Measurements from ENCODE around the gene NIPA2.

NIPA2 gene

DNA sequence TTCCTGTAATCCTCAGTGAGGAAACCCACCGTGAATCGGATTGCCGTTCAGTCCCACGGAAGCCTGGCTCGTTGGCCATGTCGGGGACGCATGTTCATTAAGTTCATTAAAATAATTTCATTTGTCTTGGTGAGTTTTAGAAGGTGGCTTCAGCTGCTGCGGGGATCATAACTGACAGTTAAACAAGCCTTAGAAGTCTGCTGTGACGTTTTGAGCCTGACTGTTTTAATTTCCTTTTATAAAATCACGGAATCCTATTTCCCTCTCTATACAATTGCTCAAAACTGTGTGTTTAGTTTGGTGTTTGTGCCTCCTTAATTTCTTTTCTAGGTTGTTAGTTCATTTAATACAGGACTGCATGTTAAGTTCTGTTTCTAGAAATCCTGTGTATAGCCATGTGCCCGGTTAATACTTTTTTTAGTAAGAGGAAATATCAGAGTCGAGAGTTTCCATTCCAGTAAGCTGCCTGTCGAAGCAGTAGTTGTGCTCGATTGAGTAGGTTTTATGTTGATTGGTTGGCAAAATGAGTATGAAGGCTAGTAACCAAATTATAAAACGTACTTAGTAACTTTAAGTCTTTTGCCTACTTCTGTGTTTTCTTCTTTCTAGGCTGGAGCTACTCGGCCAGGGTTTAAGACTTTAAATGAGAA, 705 bp downstream of the NIPA2 start:
- DNase-seq (ENCODE audit: low read depth), result no peak

- DNase-seq (ENCODE audit: low read depth), result no peak
Observed at GRCh38 chr15:22844421-22845288, 6.2 kb downstream of the NIPA2 start.

DNA sequence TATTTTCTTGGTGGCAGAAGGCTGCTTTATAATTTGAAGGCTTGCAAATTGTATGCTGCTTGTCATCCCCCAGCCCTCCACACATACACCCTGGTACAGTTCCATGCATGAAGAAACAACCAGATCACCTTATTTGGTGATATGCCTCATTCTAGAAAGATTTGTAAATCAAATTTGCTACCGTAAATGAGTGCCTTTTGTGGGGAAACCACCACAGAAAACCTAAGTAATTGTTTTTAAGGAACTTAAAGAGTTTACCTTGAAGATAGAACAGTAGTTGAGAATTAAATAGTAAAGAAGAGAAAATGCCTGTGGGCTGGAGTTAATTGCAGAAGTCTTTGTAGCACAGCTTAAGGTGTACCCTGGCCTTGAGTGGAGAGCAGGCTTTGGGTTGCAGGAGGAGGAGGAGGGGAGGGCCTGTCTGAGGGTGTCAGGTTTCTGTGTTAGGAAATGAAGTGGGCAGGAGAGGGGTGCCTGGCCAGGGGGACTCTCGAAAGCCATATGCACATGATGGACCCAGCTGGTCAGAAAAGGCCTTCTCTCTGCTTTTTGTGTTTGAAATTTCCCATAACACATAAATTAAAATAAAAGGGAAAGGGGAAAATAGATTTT, 6.9 kb downstream of the NIPA2 start:
- no peak for DNase-seq (ENCODE audit: low read depth)

GRCh38 chr15:22846073-22846472, 7.6 kb downstream of the NIPA2 start:
- DNase-seq (ENCODE audit: low read depth), result no peak

DNA sequence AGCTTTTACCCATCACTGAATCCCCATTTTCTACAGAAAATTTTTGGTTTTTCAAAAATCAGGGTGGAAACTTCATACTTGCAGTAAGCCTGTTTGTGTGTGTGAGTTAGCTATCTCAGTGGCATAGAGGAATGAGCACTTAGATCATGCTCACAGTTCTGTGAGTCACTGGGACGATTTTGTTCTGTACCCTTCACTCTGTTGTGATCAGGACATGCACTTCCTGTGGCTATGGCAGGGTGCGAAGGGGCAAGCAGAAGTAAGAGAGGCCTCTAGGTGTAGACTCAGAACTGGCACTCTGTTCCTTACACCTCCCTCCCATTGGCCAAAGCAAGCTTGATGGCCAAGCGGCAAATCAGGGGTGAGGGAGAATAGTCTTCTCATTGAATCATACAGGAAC, 11.6 kb downstream of the NIPA2 start:
- no peak for DNase-seq (ENCODE audit: low read depth)

- DNase-seq (ENCODE audit: low read depth), result no peak
Observed at GRCh38 chr15:22851513-22851912, 13.0 kb downstream of the NIPA2 start.

DNA sequence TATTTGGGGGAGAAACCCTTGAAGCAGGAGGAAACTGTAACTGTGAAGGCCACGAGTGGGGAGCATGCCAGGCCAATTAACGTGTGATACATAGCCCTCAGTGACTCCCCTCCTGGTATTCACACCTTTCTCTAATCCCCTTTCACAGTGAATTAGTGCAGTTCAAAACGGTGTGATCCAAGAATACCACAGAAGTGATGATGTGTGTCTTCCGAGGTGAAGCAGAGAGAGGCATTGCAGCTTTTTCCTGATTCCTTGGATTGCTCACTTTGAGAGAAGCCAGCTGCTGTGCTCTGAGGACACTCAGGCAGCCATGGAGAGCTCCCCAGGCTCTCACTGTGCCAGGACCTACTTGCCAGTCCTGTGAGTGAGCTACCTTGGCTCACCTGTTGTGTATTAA, 17.3 kb downstream of the NIPA2 start:
- DNase-seq (ENCODE audit: low read depth), result no peak

DNA sequence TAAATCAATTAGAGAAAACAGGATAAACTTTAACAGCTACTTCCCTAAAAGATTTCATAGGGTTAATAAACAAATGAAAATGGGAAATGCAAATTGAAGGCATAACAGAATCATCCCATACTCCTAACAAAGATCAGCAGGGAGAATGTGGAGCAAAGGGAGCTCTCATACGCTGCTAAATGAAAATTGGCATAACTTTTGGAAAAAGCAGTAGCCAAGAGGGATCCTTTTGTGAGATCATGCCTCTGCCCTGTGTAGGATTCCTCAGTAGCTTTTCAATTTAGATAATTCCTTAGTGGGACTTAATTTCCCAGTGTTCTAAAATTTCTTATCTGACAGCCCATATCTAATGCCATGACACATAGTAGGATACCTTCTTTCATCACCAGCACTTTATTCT, 18.2 kb downstream of the NIPA2 start:
- DNase-seq (ENCODE audit: low read depth), result no peak

DNA sequence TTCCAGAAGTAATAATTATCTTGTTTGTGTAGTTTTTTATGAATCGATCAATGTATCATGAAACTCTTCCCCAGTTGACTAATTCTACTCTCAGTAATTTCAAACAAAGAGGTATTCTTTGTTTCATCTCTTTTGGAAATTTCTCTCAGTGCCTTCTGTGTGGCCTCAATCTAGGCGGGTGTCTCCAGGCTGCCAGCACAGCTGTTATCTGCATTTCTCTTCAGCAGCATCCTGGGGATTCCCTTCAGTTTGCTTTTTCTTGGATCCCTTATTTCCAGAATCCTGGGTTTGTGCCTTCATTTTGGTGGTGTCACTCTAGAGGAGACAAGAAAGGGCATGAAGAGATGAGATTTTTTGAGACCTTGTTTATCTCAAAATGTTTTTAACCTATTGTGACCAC, 22.7 kb downstream of the NIPA2 start:
- DNase-seq (ENCODE audit: low read depth), result no peak

- no peak for DNase-seq (ENCODE audit: low read depth)
Observed at GRCh38 chr15:22863356-22863755, 24.9 kb downstream of the NIPA2 start.

DNA sequence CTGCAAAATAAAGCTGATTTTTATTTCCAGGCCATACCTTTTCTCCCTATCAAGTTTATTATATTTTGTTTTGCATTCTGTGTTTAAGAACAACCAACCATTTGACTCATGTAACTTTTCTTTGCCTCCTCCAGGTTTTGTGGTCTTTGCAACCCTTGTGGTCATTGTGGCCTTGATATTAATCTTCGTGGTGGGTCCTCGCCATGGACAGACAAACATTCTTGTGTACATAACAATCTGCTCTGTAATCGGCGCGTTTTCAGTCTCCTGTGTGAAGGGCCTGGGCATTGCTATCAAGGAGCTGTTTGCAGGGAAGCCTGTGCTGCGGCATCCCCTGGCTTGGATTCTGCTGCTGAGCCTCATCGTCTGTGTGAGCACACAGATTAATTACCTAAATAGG, 27.6 kb downstream of the NIPA2 start:
- DNase-seq (ENCODE audit: low read depth), result no peak

GRCh38 chr15:22867886-22868285, 29.4 kb downstream of the NIPA2 start:
- no peak for DNase-seq (ENCODE audit: low read depth)

- DNase-seq (ENCODE audit: low read depth), result no peak
Observed at GRCh38 chr15:22868495-22868894, 30.0 kb downstream of the NIPA2 start.

DNA sequence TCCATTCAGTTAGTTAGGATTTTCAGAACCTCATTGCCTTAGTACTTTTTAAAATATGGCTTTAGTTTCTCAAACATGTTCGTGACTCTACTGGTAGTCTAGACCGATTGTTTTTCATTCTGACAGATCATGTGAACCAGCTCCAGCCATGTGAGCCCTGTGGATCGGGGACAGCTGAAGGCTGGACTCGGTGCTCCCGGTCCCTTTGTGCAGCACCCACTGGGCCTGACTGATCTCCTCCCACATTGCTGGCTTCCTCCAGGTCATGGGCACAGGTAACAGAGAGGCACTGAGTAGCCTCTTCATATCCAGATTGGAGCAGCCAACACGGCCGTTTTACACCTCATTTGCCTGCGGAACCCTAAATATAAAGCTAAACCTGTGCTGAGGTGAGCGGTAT, 30.5 kb downstream of the NIPA2 start:
- DNase-seq (ENCODE audit: low read depth), result no peak

- DNase-seq (ENCODE audit: low read depth), result no peak
Observed at GRCh38 chr15:22869856-22870255, 31.4 kb downstream of the NIPA2 start.

DNA sequence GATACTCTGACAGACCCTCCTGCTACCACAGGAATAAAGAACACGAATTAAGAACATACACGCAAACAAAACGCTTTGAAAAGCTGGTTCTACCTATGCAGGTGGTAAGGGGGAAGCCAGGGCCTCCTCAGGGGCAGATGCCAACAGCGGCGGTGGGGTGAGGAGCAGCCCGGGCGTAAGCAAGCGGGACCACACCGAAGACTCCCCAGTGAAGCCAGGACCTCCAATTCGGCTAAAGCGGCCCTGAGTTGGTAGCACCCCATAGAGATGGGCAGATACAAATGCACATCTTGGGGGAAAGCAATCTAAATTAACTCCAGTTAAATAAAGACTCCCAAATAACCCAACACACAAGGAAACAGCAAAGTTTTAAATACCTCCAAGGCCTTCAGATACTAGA, 32.4 kb downstream of the NIPA2 start:
- no peak for DNase-seq (ENCODE audit: low read depth)

DNA sequence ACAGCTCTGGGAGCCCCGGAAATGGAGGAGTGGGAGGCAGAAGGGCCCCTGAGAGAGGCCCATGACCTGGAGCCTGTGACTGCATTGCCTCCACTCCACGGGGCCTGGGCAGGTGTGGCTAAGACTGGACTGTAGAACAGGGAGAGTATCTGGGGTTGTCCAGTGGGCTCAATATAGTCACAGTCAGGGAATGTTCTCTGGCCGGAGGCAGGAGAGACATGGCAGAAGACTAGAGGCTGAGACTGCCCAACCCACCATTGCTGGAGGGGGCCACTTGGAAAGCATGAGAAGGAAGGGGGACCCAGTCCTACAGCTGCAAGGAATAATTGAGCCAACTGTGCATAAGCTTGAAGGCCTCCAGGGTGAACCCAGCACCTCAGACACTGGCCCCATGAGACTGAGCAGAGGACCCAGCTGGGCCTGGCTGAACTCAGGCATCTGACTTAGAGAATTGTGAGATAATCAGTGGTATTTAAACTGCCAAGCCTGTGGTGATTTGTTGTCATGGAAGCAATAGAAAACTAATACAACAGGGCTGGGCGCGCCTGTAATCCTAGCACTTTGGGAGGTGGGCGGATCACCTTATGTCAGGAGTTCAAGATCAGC, 33.1 kb downstream of the NIPA2 start:
- no peak for DNase-seq (ENCODE audit: low read depth)

GRCh38 chr15:22872936-22873701, 34.7 kb downstream of the NIPA2 start:
- DNase-seq (ENCODE audit: low read depth), result no peak

- DNase-seq (ENCODE audit: low read depth), result no peak
Observed at GRCh38 chr15:22873841-22874240, 35.4 kb downstream of the NIPA2 start.

- no peak for DNase-seq (ENCODE audit: low read depth)
Observed at GRCh38 chr15:22874256-22874655, 35.8 kb downstream of the NIPA2 start.

DNA sequence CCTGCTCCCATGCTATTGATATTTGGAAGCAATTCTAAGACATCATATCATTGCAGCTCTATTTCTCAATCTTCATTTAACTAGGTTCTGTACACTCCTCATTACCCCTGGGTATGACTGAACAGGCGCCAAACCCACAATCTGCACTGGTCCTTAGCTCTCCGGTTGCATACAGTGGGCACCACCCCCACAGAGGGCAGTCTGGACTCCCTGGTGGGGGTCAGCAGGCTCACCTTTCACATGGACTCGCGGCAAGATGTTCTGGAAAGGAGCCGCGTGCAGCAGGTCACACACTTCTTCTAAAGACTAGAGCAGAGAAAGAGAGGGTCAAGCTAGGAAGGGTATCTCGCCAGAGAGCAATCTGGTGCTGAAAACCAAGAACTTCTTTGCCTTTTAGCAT, 36.5 kb downstream of the NIPA2 start:
- DNase-seq (ENCODE audit: low read depth), result no peak

- no peak for DNase-seq (ENCODE audit: low read depth)
Observed at GRCh38 chr15:22877117-22877516, 38.7 kb downstream of the NIPA2 start.

All from HS-5 (cell line).